A673 (cell line): ENCODE measurements around the gene IGF1R. TPM values are rescaled to one million over a fixed set of nuclear protein-coding genes. Genes with fewer than 3 reads are reported as not detected.

ENCODE experiments used
- BruUV-seq: library from RNA; stranded (reverse); fragments of 400-500 nt; replicated peaks from 2 replicates; lab custom pipeline; 2021; lab: Mats Ljungman, UMichigan
- CTCF ChIA-PET: fragments of 300-600 bp; sonication (Branson Sonifier 250); formaldehyde crosslinking; loops from one replicate; lab custom pipeline; 2022; ENCODE audit warnings: antibody characterized with exemption; lab: Charles Lee
- POLR2A ChIA-PET: fragments of 300-600 bp; sonication (Branson Sonifier 250); formaldehyde crosslinking; loops from one replicate; lab custom pipeline; 2022; ENCODE audit warnings: antibody characterized with exemption; ENCODE audit not compliant: low non-redundant PET; lab: Charles Lee
- DNase-seq: peaks from one replicate; pipeline ENCODE4 v3.0.0-alpha.2; 2015; ENCODE audit warnings: low spot score
- H3K27ac ChIP-seq: fragments of 200-600 bp; sonication (generic); 2 replicates; pipeline ENCODE4 v1.5.1; 2016; ENCODE audit warnings: mixed run types, low read depth, mild to moderate bottlenecking, mixed read lengths, antibody characterized with exemption, low read length; ENCODE audit not compliant: poor library complexity, severe bottlenecking
- H3K27me3 ChIP-seq: fragments of 200-600 bp; sonication (generic); replicated peaks from 2 replicates; pipeline ENCODE4 v1.6.1; 2017; ENCODE audit warnings: mixed run types, low read depth, mild to moderate bottlenecking, mixed read lengths, antibody characterized with exemption, low read length; ENCODE audit not compliant: insufficient read depth, poor library complexity
- H3K36me3 ChIP-seq: fragments of 200-600 bp; sonication (generic); 2 replicates; pipeline ENCODE4 v1.6.1; 2016; ENCODE audit warnings: mixed run types, mild to moderate bottlenecking, mixed read lengths, antibody characterized with exemption, low read length; ENCODE audit not compliant: insufficient read depth, poor library complexity, severe bottlenecking
- H3K4me1 ChIP-seq: fragments of 200-600 bp; sonication (generic); 2 replicates; pipeline ENCODE4 v1.6.1; 2017; ENCODE audit warnings: mixed run types, mild to moderate bottlenecking, mixed read lengths, antibody characterized with exemption, low read length; ENCODE audit not compliant: insufficient read depth, poor library complexity, severe bottlenecking
- H3K4me3 ChIP-seq: fragments of 200-600 bp; sonication (generic); 2 replicates; pipeline ENCODE4 v1.5.1; 2016; ENCODE audit warnings: low read depth, mixed run types, mild to moderate bottlenecking, mixed read lengths, low read length; ENCODE audit not compliant: poor library complexity, severe bottlenecking
- H3K9me3 ChIP-seq: fragments of 200-600 bp; sonication (generic); 2 replicates; pipeline ENCODE4 v1.6.1; 2016; ENCODE audit warnings: mixed run types, low read depth, mild to moderate bottlenecking, mixed read lengths, antibody characterized with exemption, low read length; ENCODE audit not compliant: poor library complexity, severe bottlenecking
- CTCF ChIP-seq: fragments of 300-800, 200-600 bp; sonication (generic); conservative IDR thresholded peaks from 2 replicates; pipeline ENCODE4 v1.5.1; 2017; ENCODE audit warnings: low read depth, mild to moderate bottlenecking, antibody characterized with exemption, low read length, moderate library complexity, mixed read lengths
- EZH2 ChIP-seq: fragments of 200-600 bp; sonication (generic); IDR thresholded peaks from 2 replicates; pipeline ENCODE4 v1.6.1; 2017; ENCODE audit warnings: borderline replicate concordance, low read depth, mild to moderate bottlenecking, mixed read lengths, antibody characterized with exemption, low read length; ENCODE audit not compliant: poor library complexity, severe bottlenecking
- intact Hi-C: fragments of 100-400 bp; cut with micrococcal nuclease; formaldehyde crosslinking; loops from one replicate; pipeline ENCODE4 v1.10.0; 2022; ENCODE audit not compliant: unreplicated experiment
- total RNA-seq: library from RNA; stranded (reverse); gene quantifications from 2 replicates; pipeline ENCODE4 v1.2.3, GENCODE V29; 2021

IGF1R gene
- total RNA-seq, 1 experiment from 2014 or later: 34.9 TPM

- BruUV-seq: no TSS peak
- no peak overlapping the region for H3K4me3 ChIP-seq
- ChIA-PET CTCF (no interaction called here), POLR2A (no interaction called here)
- no peak for DNase-seq
- no peaks in the 10 kb centered on the region for H3K9me3 ChIP-seq
- TF ChIP-seq CTCF (no peak), EZH2 (no peak)
- H3K4me1 ChIP-seq: no peaks in the 10 kb centered on the region
- no peaks in the 10 kb centered on the region for H3K27me3 ChIP-seq
- no peak overlapping the region for H3K27ac ChIP-seq
- intact Hi-C loops: no loop called here
- no peaks in the 10 kb centered on the region for H3K36me3 ChIP-seq
Measured at GRCh38 chr15:98981851-98982722, 333.7 kb downstream of the IGF1R start.

- ChIA-PET CTCF (no interaction called here), POLR2A (no interaction called here)
- TF ChIP-seq EZH2 (no peak), CTCF (no peak)
- BruUV-seq: no TSS peak
- Histone ChIP-seq H3K4me3 (no peak overlapping the region), H3K4me1 (no peaks in the 10 kb centered on the region), H3K27me3 (no peaks in the 10 kb centered on the region), H3K27ac (no peak overlapping the region), H3K36me3 (no peaks in the 10 kb centered on the region), H3K9me3 (no peaks in the 10 kb centered on the region)
- intact Hi-C loops: no loop called here
- DNase-seq: peak; percentile 28
Measured at GRCh38 chr15:98983334-98983733, 335.0 kb downstream of the IGF1R start.

- Histone ChIP-seq H3K4me3 (no peak overlapping the region), H3K36me3 (no peaks in the 10 kb centered on the region), H3K4me1 (no peaks in the 10 kb centered on the region), H3K27ac (no peak overlapping the region), H3K9me3 (no peaks in the 10 kb centered on the region), H3K27me3 (no peaks in the 10 kb centered on the region)
- ChIA-PET CTCF (no interaction called here), POLR2A (no interaction called here)
- no peak for DNase-seq
- intact Hi-C loops: no loop called here
- BruUV-seq: no TSS peak
- TF ChIP-seq EZH2: no peak
- TF ChIP-seq CTCF: no peak
Measured at GRCh38 chr15:98986281-98986680, 337.9 kb downstream of the IGF1R start.
